ENCODE measurements around the gene GPR146. TPM values are rescaled to one million over a fixed set of nuclear protein-coding genes. Genes with fewer than 3 reads are reported as not detected.

GPR146 gene
- total and polyA plus RNA-seq, 2 of the 4 experiments (the other 2 are of a cell fraction), result 2.2 to 3.4 TPM

DNA sequence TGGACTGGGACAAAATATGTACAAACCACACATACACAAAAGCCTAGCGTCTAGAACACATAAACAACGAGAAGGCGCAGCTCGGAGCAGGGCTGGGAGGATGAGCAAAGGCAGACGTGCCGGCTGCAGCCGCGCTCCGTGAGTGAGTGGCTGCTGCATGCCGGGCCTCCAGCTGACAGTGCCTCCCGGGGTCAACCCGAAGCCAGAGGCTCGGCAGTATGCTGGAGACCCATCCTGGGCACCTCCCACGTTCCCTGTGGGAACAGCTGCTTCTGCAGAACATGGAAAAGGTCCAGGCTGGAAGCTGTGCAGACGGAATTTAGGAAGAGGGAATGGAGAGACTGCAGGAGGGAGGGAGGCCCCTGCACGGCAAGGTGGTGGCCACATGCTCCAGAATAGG is 3.6 kb upstream of the GPR146 start:
- Histone ChIP-seq H4K20me1 (ENCODE audit: insufficient read depth, low read length) (peaks cover 17% of the 10 kb centered on the region; the same call in 1 of the 2 replicates), H3K4me1 (ENCODE audit: control insufficient read depth, insufficient read depth, low read length) (peaks cover 20% of the 10 kb centered on the region), H3K4me2 (ENCODE audit: low read depth, low read length) (peak overlapping the region; percentile 38), H3K23ac (ENCODE audit: low read depth, low read length) (no peak overlapping the region), H3K4me3 (ENCODE audit: insufficient read depth, low read depth, low read length) (no peak overlapping the region), H3K9ac (ENCODE audit: low read depth, low read length) (no peak overlapping the region), H4K5ac (ENCODE audit: low read depth, low read length) (no peak overlapping the region), H4K91ac (ENCODE audit: insufficient read depth, low read depth, low read length) (no peak overlapping the region), H2BK5ac (ENCODE audit: low read depth, low read length, poor library complexity, severe bottlenecking) (no peak overlapping the region), H2BK20ac (ENCODE audit: low read depth, low read length) (no peak overlapping the region), H3K9me1 (ENCODE audit: insufficient read depth, low read length) (peaks cover 3% of the 10 kb centered on the region; the same call in 1 of the 2 replicates), H2BK120ac (ENCODE audit: low read depth, low read length) (no peak overlapping the region; the same call in 1 of the 2 replicates), H3K14ac (replicated peaks; ENCODE audit: low read depth, low read length) (no peak overlapping the region), H2BK15ac (ENCODE audit: low read depth, low read length) (no peak overlapping the region), H3K9me3 (ENCODE audit: control insufficient read depth, insufficient read depth, low read length) (no peaks in the 10 kb centered on the region), H2AK5ac (ENCODE audit: low read depth, low read length) (no peak overlapping the region), H3K4ac (ENCODE audit: low read depth, low read length) (no peak overlapping the region), H3K27ac (ENCODE audit: insufficient read depth, low read length) (no peak overlapping the region), H2AK9ac (replicated peaks; ENCODE audit: low read depth, low read length, poor library complexity) (no peak overlapping the region), H4K8ac (ENCODE audit: low read depth in 2 of 2, low read length in 2 of 2) (no peak overlapping the region), H3K36me3 (ENCODE audit: control insufficient read depth, insufficient read depth, low read length) (no peaks in the 10 kb centered on the region), H3K56ac (ENCODE audit: extremely low read depth, insufficient read depth, low read length) (no peak overlapping the region), H3K79me1 (ENCODE audit: low read depth in 1 of 2, low read length in 2 of 2) (peaks cover 9 to 29% of the 10 kb centered on the region in 2 experiments), H2AFZ (replicated peaks; ENCODE audit: low read length, poor library complexity) (peak overlapping the region; percentile 81), H3K18ac (ENCODE audit: low read depth, low read length) (no peak overlapping the region), H3K27me3 (ENCODE audit: control insufficient read depth, insufficient read depth, low read length) (no peaks in the 10 kb centered on the region)
- TF ChIP-seq BHLHE40 (IDR thresholded peaks at IDR 0.05; ENCODE audit: low read depth, low read length), result peak; percentile 75
- TF ChIP-seq MXI1 (IDR thresholded peaks at IDR 0.05; ENCODE audit: borderline replicate concordance, low read depth, low read length), result peak; percentile 72; the same call in 1 of the 2 replicates
- TF ChIP-seq NFE2L2 (IDR thresholded peaks at IDR 0.05; ENCODE audit: low read depth, low read length), result no peak
- intact Hi-C loops (cut with micrococcal nuclease), result loop anchor here (5.0 to 10.0 kb wide), 2 partner anchors 97 to 136 kb away; a partner anchor contains a TSS
- in situ Hi-C loops (cut with MboI; ENCODE audit: low sequenced_read_pairs), result no loop called here
- dilution Hi-C loops (cut with HindIII; ENCODE audit: low sequenced_read_pairs, unreplicated experiment), result no loop called here
- ChIA-PET POLR2A (ENCODE audit: unreplicated experiment) (no interaction called here), CTCF (interaction anchor here (0.5 to 1.1 kb wide), 2 partner anchors 20 to 48 kb away, joined by 3 to 5 read pairs; no protein-coding TSS in a partner anchor)
- 5% methylated on average over 12 of the region's 16 CpGs; no CpG with 5 or more reads in 1 of the 2 experiments for WGBS, 2 experiments (ENCODE audit: extremely low coverage in 2 of 2, insufficient read length in 1 of 2)
- ATAC-seq (ENCODE audit: low read depth), result peak; percentile 69
- DNase-seq, result peak; percentile 76
- BruUV-seq (replicated peaks), result no TSS peak
